PFSK-1 (cell line): ENCODE data around the gene CCDC188.

Source experiments
- POLR2AphosphoS5 ChIP-seq: IDR thresholded peaks from 2 replicates; pipeline ENCODE4 v1.6.1; 2012; ENCODE audit warnings: low read depth, mild to moderate bottlenecking, control low read depth, low read length, moderate library complexity
- SIN3A ChIP-seq: IDR thresholded peaks from 2 replicates; pipeline ENCODE4 v1.6.1; 2012; ENCODE audit warnings: mild to moderate bottlenecking, low read length, moderate library complexity, borderline replicate concordance; ENCODE audit not compliant: insufficient read depth
- TAF1 ChIP-seq: IDR thresholded peaks from 2 replicates; pipeline ENCODE4 v1.6.1; 2012; ENCODE audit warnings: low read length, control low read depth, borderline replicate concordance; ENCODE audit not compliant: insufficient read depth
- TF ChIP-seq, protein P1 (sequence below), 2 experiments: IDR thresholded peaks; 2 replicates each; pipeline versions ENCODE4 v1.6.1 to v1.8.0; 2011 to 2012; ENCODE audit warnings: low read depth in 2 of 2, low read length in 2 of 2, control low read depth in 1 of 2, inconsistent platforms in 1 of 2, mild to moderate bottlenecking in 1 of 2, moderate library complexity in 1 of 2; ENCODE audit not compliant: insufficient read depth in 1 of 2

GRCh38 chr22:20130731-20131596 is 19.9 kb downstream of the CCDC188 start:
- no peak for TF ChIP-seq TAF1
- no peak for TF ChIP-seq POLR2AphosphoS5
- TF ChIP-seq, protein P1, sequence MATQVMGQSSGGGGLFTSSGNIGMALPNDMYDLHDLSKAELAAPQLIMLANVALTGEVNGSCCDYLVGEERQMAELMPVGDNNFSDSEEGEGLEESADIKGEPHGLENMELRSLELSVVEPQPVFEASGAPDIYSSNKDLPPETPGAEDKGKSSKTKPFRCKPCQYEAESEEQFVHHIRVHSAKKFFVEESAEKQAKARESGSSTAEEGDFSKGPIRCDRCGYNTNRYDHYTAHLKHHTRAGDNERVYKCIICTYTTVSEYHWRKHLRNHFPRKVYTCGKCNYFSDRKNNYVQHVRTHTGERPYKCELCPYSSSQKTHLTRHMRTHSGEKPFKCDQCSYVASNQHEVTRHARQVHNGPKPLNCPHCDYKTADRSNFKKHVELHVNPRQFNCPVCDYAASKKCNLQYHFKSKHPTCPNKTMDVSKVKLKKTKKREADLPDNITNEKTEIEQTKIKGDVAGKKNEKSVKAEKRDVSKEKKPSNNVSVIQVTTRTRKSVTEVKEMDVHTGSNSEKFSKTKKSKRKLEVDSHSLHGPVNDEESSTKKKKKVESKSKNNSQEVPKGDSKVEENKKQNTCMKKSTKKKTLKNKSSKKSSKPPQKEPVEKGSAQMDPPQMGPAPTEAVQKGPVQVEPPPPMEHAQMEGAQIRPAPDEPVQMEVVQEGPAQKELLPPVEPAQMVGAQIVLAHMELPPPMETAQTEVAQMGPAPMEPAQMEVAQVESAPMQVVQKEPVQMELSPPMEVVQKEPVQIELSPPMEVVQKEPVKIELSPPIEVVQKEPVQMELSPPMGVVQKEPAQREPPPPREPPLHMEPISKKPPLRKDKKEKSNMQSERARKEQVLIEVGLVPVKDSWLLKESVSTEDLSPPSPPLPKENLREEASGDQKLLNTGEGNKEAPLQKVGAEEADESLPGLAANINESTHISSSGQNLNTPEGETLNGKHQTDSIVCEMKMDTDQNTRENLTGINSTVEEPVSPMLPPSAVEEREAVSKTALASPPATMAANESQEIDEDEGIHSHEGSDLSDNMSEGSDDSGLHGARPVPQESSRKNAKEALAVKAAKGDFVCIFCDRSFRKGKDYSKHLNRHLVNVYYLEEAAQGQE (IDR thresholded peaks at IDR 0.05; ENCODE audit: insufficient read depth in 1 of 2, low read depth in 2 of 2, low read length in 2 of 2), result no peak
- TF ChIP-seq SIN3A, result no peak
